Activated T-cell treated with anti-CD3 and anti-CD28 coated beads, Interleukin-2, amount 50 U/mL, for 24 hours (primary cell): ENCODE results near the gene ACER3.

Experiments
- DNase-seq: peaks from one replicate; pipeline ENCODE4 v3.0.0-alpha.2; 2020
- H3K27ac Mint-ChIP-seq: 2 replicates; pipeline ENCODE4 v1.8.0; 2020; ENCODE audit warnings: mild to moderate bottlenecking, mixed read lengths
- H3K27me3 Mint-ChIP-seq: 2 replicates; pipeline ENCODE4 v1.8.0; 2020; ENCODE audit warnings: mixed read lengths
- H3K36me3 Mint-ChIP-seq: 2 replicates; pipeline ENCODE4 v1.8.0; 2020; ENCODE audit warnings: low read depth, mixed read lengths
- H3K4me1 Mint-ChIP-seq: 2 replicates; pipeline ENCODE4 v1.8.0; 2020; ENCODE audit warnings: low read depth, mixed read lengths
- H3K4me3 Mint-ChIP-seq: 2 replicates; pipeline ENCODE4 v1.8.0; 2020; ENCODE audit warnings: mild to moderate bottlenecking, moderate library complexity, mixed read lengths
- H3K9me3 Mint-ChIP-seq: 2 replicates; pipeline ENCODE4 v1.8.0; 2020; ENCODE audit warnings: mixed read lengths

The ACER3 gene

DNA sequence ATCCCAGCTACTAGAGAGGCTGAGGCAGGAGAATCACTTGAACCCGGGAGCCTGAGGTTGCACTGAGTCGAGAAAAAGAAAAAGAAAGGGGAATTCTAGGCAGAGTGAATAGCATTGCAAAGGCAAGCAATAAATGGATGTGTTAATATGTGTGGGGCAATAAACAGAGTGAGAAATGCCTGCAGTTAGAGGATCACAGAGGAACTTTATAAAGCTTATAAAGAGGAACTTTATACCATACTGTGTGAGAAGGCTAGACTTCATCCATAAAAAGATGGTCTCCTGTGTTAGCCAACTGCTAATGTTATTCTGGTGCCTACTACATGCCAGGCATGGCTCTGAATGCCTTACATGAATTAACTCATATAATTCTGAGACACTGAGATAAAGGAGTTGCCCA, 174.3 kb downstream of the ACER3 start:
- Mint-ChIP-seq H3K27ac (no peak overlapping the region), H3K9me3 (no peaks in the 10 kb centered on the region), H3K4me3 (no peak overlapping the region), H3K36me3 (no peaks in the 10 kb centered on the region), H3K27me3 (peaks cover 55% of the 10 kb centered on the region), H3K4me1 (peaks cover 7% of the 10 kb centered on the region)
- DNase-seq, result no peak

DNA sequence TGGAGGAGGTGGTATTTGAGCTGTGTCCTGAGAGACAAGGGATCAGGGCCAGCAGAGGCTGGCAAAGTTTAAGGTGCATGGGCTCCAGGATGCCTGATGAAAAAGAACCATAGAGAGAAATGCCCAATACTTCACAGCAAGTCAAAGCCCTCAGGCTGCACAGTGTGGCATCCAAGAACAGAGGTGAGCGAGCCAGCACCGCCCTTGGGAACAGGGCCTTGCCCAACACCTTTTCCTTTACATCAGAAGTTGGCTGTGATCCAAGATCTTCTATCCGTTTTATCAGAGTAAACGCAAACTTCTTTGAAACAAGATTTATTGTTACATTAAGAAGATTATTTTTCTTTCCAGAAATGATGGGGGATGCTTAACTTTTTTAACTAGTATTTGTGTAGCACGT, 174.9 kb downstream of the ACER3 start:
- Mint-ChIP-seq H3K4me3 (no peak overlapping the region), H3K9me3 (no peaks in the 10 kb centered on the region), H3K4me1 (peaks cover 8% of the 10 kb centered on the region), H3K27ac (no peak overlapping the region), H3K27me3 (peaks cover 53% of the 10 kb centered on the region), H3K36me3 (no peaks in the 10 kb centered on the region)
- DNase-seq, result no peak

DNA sequence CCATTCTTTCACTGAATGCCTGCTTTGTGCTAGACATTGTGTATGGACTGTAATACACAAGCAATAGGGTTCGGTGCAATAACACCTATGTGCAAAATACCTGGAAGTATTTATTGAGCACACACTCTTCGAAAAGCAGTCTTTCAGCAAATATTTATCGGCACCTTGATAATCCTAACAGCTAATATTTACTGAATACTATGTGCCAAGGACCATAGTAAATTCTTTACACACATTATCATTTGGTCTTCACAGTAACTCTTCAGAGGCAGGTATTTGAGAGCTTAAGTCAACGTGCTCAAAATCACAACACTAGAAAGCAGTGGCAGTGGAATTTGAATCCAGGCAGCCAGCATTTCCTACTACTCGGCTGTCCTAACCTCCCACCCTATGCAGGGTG, 175.7 kb downstream of the ACER3 start:
- DNase-seq, result no peak
- H3K36me3 Mint-ChIP-seq, result no peaks in the 10 kb centered on the region
- H3K4me1 Mint-ChIP-seq, result peaks cover 10% of the 10 kb centered on the region
- H3K27ac Mint-ChIP-seq, result no peak overlapping the region
- H3K4me3 Mint-ChIP-seq, result no peak overlapping the region
- peaks cover 53% of the 10 kb centered on the region for H3K27me3 Mint-ChIP-seq
- H3K9me3 Mint-ChIP-seq, result no peaks in the 10 kb centered on the region

DNA sequence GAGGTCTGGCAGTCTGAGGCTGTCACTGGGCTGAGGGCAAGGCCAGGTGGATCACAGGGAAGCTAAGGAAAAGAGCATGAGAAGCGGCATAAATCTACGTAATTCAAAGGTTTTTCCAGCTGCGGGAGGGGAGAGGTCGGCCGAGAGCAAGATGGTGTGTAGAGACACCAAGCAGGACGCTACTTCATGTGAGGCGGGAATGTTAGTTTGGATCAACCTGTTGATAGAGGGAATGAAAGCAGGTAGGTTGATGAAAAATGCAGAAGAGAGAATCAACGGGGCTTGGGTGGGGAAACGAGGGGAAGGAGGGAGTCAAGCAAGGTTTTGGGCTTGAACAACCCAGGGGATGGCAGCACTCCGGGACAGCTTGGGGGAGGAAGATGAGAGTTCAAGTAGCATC, 176.3 kb downstream of the ACER3 start:
- no peaks in the 10 kb centered on the region for H3K36me3 Mint-ChIP-seq
- H3K4me3 Mint-ChIP-seq, result no peak overlapping the region
- no peaks in the 10 kb centered on the region for H3K9me3 Mint-ChIP-seq
- no peak for DNase-seq
- peaks cover 10% of the 10 kb centered on the region for H3K4me1 Mint-ChIP-seq
- H3K27ac Mint-ChIP-seq, result no peak overlapping the region
- peaks cover 56% of the 10 kb centered on the region for H3K27me3 Mint-ChIP-seq

DNA sequence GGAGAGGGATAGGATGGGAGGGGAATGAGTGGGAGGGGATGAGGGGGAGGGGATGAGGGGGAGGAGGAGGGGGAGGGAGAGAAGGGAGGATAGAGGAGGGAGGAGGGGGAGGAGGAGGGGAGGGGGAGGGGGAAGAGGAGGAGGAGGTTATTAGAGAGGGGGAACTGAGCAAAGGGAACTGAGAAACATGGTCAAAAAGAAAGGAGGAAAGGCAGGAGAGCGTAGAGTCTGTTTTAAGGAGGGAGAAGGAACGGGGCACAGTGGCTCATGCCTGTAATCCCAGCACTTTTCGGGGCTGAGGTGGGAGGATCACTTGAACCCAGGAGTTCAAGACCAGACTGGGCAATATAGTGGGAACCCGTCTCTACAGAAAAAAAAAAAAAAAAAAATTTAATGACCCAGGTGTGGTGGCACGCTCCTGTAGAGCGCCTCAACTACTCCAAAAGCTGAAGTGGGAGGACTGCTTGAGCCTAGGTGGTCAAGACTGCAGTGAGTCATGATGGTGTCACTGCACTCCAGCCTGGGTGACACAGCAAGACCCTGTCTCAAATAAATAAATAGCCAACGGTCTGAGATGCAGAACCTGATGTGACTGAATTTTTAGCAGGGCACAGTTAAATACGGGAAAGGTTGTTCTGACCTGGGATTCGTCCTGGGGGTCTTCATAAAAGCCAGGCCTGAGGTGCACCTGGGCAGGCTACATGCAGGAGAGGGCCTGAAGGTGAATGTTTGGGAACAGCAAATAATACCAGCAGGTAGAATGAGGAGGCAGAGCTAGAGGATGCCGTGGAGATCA, 177.5 kb downstream of the ACER3 start:
- Mint-ChIP-seq H3K36me3 (no peaks in the 10 kb centered on the region), H3K27ac (no peak overlapping the region), H3K27me3 (peaks cover 65% of the 10 kb centered on the region), H3K9me3 (no peaks in the 10 kb centered on the region), H3K4me1 (peaks cover 10% of the 10 kb centered on the region), H3K4me3 (no peak overlapping the region)
- DNase-seq, result no peak

DNA sequence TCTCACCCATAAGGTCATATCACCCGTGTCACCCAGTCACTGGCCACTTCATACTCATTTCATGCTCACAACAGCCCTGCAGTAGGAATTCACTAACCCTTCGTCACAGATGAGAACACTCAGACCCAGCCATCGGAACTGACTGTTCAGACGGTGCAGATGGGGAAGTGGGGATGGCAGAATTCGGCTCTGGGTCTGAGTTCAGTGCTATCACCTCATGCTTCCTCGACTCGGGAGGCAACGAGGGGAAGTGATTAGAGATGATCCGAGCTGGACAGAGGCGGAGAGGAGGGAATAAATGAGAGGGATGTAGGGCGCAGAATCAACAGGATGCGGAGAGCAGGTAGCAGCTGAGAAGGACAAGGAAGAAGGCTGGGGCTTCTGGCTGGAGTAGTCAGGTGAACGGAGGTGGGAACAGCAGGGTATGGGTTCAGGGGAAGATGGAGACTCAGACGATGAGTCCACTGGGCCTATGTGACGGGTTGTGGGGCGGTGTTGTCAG, 178.2 kb downstream of the ACER3 start:
- Mint-ChIP-seq H3K27ac (no peak overlapping the region), H3K4me3 (no peak overlapping the region), H3K36me3 (no peaks in the 10 kb centered on the region), H3K27me3 (peaks cover 69% of the 10 kb centered on the region), H3K9me3 (no peaks in the 10 kb centered on the region), H3K4me1 (peaks cover 10% of the 10 kb centered on the region)
- no peak for DNase-seq

DNA sequence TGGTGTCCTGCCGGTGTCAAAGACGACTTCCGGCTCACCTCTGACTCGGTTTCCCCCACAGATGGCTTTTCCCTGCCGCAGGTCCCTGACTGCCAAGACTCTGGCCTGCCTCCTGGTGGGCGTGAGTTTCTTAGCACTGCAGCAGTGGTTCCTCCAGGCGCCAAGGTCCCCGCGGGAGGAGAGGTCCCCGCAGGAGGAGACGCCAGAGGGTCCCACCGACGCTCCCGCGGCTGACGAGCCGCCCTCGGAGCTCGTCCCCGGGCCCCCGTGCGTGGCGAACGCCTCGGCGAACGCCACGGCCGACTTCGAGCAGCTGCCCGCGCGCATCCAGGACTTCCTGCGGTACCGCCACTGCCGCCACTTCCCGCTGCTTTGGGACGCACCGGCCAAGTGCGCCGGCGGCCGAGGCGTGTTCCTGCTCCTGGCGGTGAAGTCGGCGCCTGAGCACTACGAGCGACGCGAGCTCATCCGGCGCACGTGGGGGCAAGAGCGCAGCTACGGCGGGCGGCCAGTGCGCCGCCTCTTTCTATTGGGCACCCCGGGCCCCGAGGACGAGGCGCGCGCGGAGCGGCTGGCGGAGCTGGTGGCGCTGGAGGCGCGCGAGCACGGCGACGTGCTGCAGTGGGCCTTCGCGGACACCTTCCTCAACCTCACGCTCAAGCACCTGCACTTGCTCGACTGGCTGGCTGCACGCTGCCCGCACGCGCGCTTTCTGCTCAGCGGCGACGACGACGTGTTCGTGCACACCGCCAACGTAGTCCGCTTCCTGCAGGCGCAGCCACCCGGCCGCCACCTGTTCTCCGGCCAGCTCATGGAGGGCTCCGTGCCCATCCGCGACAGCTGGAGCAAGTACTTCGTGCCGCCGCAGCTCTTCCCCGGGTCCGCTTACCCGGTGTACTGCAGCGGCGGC, 179.0 kb downstream of the ACER3 start:
- H3K4me1 Mint-ChIP-seq, result peaks cover 10% of the 10 kb centered on the region
- H3K27me3 Mint-ChIP-seq, result peaks cover 75% of the 10 kb centered on the region
- DNase-seq, result peak; percentile 45

DNA sequence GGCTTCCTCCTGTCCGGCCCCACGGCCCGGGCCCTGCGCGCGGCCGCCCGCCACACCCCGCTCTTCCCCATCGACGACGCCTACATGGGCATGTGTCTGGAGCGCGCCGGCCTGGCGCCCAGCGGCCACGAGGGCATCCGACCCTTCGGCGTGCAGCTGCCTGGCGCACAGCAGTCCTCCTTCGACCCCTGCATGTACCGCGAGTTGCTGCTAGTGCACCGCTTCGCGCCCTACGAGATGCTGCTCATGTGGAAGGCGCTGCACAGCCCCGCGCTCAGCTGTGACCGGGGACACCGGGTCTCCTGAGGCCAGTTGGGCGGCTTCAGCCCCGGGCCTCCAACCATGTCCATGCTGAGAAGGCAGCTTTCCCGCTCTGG, 179.7 kb downstream of the ACER3 start:
- Mint-ChIP-seq H3K9me3 (no peaks in the 10 kb centered on the region), H3K4me3 (no peak overlapping the region), H3K4me1 (peaks cover 10% of the 10 kb centered on the region), H3K27ac (no peak overlapping the region), H3K36me3 (no peaks in the 10 kb centered on the region), H3K27me3 (peaks cover 77% of the 10 kb centered on the region)
- DNase-seq, result no peak

More for the DNA sequence above, 179.0 kb downstream of the ACER3 start:
- H3K27ac Mint-ChIP-seq, result no peak overlapping the region
- no peaks in the 10 kb centered on the region for H3K9me3 Mint-ChIP-seq
- no peak overlapping the region for H3K4me3 Mint-ChIP-seq
- H3K36me3 Mint-ChIP-seq, result no peaks in the 10 kb centered on the region

DNA sequence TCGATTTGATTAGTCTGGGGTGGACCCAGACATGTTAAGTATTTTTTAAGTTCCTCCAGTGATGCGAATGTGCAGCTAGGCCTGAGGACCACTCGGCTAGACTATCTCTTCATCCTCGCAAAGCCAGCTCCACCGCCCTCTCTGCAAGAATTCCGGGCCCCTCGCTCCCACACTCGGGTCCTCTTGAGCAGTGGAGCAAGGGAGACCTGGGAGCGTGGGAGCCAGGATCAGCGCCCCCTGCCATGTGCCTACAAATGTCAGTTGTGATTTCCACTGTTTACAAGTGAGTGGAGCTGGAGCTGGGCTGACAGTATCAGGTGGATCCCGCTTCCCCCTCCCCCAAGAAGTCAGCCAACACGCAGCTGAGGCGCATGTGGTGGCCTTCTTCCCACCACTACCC, 180.2 kb downstream of the ACER3 start:
- H3K27ac Mint-ChIP-seq, result no peak overlapping the region
- no peak for DNase-seq
- H3K27me3 Mint-ChIP-seq, result peaks cover 77% of the 10 kb centered on the region
- no peak overlapping the region for H3K4me3 Mint-ChIP-seq
- no peaks in the 10 kb centered on the region for H3K9me3 Mint-ChIP-seq
- no peaks in the 10 kb centered on the region for H3K36me3 Mint-ChIP-seq
- peaks cover 13% of the 10 kb centered on the region for H3K4me1 Mint-ChIP-seq

DNA sequence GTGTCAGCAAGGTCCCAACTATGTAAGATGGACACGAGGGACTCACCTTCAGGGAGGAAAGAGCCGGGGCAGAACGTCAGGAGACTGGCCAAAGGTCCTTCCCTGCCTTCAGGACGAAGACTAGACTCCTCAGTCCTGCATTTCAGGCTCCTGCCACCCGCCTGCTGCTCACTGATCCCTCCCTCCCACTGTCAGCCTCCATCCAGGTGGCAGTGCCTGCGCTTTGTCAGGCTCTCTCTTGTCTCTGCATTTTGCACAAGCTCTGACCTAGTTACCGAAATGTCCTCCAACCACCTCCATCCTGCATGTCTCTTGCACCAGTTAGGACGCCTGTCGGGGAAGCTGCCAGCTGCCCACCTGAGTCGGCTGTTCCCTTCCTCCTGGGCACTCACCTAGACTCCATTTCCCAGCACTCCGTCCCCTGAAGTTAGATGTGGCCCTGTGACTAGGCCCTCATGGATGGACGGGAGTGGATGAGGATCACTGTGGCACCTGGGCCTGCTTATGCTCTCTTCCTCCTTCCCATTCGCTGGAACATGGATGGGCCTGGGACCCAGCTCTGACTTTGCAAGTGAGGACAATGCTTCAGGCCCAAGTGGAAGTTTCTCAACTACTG, 181.5 kb downstream of the ACER3 start:
- Mint-ChIP-seq H3K36me3 (no peaks in the 10 kb centered on the region), H3K27me3 (peaks cover 65% of the 10 kb centered on the region)
- DNase-seq, result no peak

DNA sequence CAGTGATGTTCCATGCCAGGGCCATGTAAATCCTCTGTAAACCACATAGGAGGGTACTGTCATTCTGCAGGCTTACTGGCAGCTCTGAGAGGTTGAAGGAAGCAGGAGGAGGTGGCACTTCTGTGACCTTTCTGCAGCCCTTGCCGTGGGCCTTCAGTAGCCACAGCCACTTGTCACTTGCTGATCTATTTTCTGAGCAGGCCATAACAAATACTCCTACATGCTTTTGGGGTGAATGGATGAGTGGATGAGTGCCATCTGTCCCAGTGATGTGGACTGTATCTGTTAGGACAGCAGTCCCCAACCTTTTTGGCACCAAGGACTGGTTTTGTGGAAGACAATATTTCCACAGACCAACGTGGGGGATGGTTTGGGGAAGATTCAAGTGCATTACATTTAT, 183.6 kb downstream of the ACER3 start:
- H3K4me3 Mint-ChIP-seq, result no peak overlapping the region
- H3K27me3 Mint-ChIP-seq, result peaks cover 49% of the 10 kb centered on the region
- no peak for DNase-seq
- H3K9me3 Mint-ChIP-seq, result no peaks in the 10 kb centered on the region
- H3K36me3 Mint-ChIP-seq, result no peaks in the 10 kb centered on the region
- peaks cover 17% of the 10 kb centered on the region for H3K4me1 Mint-ChIP-seq
- no peak overlapping the region for H3K27ac Mint-ChIP-seq

More for the DNA sequence above, 181.5 kb downstream of the ACER3 start:
- Mint-ChIP-seq H3K4me1 (peaks cover 22% of the 10 kb centered on the region), H3K27ac (no peak overlapping the region), H3K9me3 (no peaks in the 10 kb centered on the region), H3K4me3 (no peak overlapping the region)

DNA sequence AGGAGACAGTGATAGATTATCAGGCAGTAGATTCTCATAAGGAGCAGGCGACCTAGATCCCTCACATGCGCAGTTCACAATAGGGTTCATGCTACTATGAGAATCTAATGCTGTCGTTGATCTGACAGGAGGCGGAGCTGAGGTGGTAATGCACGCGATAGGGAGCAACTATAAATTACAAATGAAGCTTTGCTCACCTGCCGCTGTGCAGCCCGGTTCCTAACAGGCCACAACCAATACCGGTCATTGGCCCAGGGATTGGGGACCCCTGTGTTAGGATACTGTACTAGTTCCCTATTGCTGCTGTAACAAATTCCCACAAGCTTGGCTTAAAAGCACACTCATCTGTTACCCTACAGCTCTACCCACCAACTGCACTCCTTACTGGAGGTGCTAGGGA, 184.2 kb downstream of the ACER3 start:
- Mint-ChIP-seq H3K27me3 (peaks cover 48% of the 10 kb centered on the region), H3K36me3 (no peaks in the 10 kb centered on the region), H3K27ac (no peak overlapping the region), H3K4me3 (no peak overlapping the region), H3K4me1 (peaks cover 17% of the 10 kb centered on the region), H3K9me3 (no peaks in the 10 kb centered on the region)
- no peak for DNase-seq

DNA sequence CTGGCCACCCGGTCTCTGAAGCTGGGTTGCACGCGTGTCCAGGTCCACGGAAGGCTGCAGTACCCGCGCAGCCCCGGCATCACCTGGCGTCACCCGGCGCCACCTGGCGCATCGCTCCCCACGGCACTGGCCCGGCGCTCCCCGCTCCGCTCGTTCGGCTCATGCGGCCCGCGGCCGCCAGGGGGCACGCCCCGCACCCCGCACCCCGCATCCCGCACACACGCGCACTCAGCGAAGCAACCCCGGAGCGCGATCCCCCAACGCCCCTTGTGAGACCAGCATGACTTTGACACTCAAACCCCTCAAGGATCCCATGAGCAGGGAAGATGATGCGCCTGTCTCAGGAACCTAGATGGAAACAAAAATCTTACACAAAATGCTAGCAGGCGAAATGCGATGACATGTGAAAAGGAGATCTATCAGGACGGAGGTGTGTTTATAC, 185.4 kb downstream of the ACER3 start:
- DNase-seq, result peak; percentile 78
- H3K27ac Mint-ChIP-seq, result no peak overlapping the region

More for the DNA sequence above, 185.4 kb downstream of the ACER3 start:
- H3K27me3 Mint-ChIP-seq, result peaks cover 39% of the 10 kb centered on the region
- H3K9me3 Mint-ChIP-seq, result no peaks in the 10 kb centered on the region
- H3K36me3 Mint-ChIP-seq, result no peaks in the 10 kb centered on the region
- H3K4me3 Mint-ChIP-seq, result no peak overlapping the region
- H3K4me1 Mint-ChIP-seq, result peaks cover 14% of the 10 kb centered on the region
